Fibroblast of peridontal ligament (primary cell): ENCODE measurements around the gene KCNJ6.

ENCODE experiments used
- DNase-seq: peaks from one replicate; pipeline ENCODE4 v3.0.0-alpha.2; 2010; ENCODE audit errors: extremely low read depth

KCNJ6 gene

GRCh38 chr21:37865156-37865555 lies 51.1 kb downstream of the KCNJ6 start:
- DNase-seq = no peak

GRCh38 chr21:37863842-37864241 lies 52.4 kb downstream of the KCNJ6 start:
- peak; percentile 61 for DNase-seq

- peak; percentile 48 for DNase-seq
These were observed 53.7 kb downstream of the KCNJ6 start for GRCh38 chr21:37862536-37862935.

GRCh38 chr21:37861561-37861960 lies 54.7 kb downstream of the KCNJ6 start:
- DNase-seq = no peak

- DNase-seq = no peak
These were observed 55.8 kb downstream of the KCNJ6 start for GRCh38 chr21:37860416-37860815.

- peak; percentile 90 for DNase-seq
These were observed 60.3 kb downstream of the KCNJ6 start for GRCh38 chr21:37855647-37856625.

- no peak for DNase-seq
These were observed 61.0 kb downstream of the KCNJ6 start for GRCh38 chr21:37855271-37855646.

- DNase-seq = peak; percentile 82
These were observed 66.7 kb downstream of the KCNJ6 start for GRCh38 chr21:37849506-37850102.

GRCh38 chr21:37848721-37849490 lies 67.4 kb downstream of the KCNJ6 start:
- peak; percentile 76 for DNase-seq

- no peak for DNase-seq
These were observed 70.7 kb downstream of the KCNJ6 start for GRCh38 chr21:37845535-37845934.

- DNase-seq = no peak
These were observed 73.1 kb downstream of the KCNJ6 start for GRCh38 chr21:37843191-37843590.

GRCh38 chr21:37842163-37842919 lies 73.9 kb downstream of the KCNJ6 start:
- DNase-seq = no peak

GRCh38 chr21:37837381-37837780 lies 78.9 kb downstream of the KCNJ6 start:
- no peak for DNase-seq

- no peak for DNase-seq
These were observed 80.8 kb downstream of the KCNJ6 start for GRCh38 chr21:37835481-37835880.

- no peak for DNase-seq
These were observed 83.0 kb downstream of the KCNJ6 start for GRCh38 chr21:37833301-37833700.

GRCh38 chr21:37829447-37829846 lies 86.8 kb downstream of the KCNJ6 start:
- peak; percentile 69 for DNase-seq

- no peak for DNase-seq
These were observed 87.3 kb downstream of the KCNJ6 start for GRCh38 chr21:37828991-37829390.

- DNase-seq = no peak
These were observed 87.7 kb downstream of the KCNJ6 start for GRCh38 chr21:37828556-37828955.

- DNase-seq = no peak
These were observed 88.3 kb downstream of the KCNJ6 start for GRCh38 chr21:37827913-37828312.

- DNase-seq = no peak
These were observed 94.3 kb downstream of the KCNJ6 start for GRCh38 chr21:37821786-37822450.

- no peak for DNase-seq
These were observed 95.2 kb downstream of the KCNJ6 start for GRCh38 chr21:37821092-37821491.
